Globus pallidus (tissue), 1 donor: ENCODE results near the gene PAK5.

Experiments used
- DNase-seq: peaks from one replicate; pipeline ENCODE4 v3.0.0-alpha.2; 2015; ENCODE audit warnings: low spot score

The PAK5 gene

GRCh38 chr20:9616455-9616805, 222.4 kb downstream of the PAK5 start:
- no peak for DNase-seq

- DNase-seq: no peak
Observed at GRCh38 chr20:9615766-9616454, 223.0 kb downstream of the PAK5 start.

DNA sequence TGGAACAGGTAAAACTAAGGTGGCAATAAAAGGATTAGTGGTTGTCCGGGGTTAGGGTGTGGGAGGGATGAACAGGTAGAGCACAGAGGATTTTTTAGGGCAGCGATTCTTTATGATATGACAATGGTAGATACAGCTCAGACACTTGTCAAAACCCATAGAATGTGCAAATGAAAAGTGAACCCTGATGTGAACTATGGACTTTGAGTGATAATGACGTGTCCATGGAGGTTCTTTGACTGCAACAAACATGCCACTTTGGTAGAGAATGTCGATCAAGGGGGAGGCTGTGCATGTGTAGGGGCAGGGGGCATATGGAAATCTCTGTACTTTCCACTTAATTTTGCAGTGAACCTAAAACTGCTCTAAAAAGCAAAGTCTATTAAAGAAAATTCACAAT, 223.8 kb downstream of the PAK5 start:
- DNase-seq: no peak

DNA sequence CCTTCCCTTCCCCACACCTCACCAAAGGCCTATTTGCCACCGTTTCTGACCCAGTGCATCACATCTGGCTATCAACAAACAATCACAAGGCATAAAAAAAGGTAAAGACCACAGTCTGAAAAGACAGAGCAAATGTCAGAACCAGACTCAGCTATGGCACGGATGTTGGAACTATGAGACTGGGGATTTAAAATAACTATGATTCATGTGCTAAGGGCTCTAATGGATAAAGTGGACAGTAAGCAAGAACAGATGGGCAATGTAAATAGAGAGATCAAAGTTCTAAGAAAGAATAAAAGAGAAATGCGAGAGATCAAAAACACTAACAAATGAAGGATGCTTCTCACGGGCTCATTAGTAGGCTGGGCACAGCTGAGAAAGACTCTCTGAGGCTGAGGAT, 225.0 kb downstream of the PAK5 start:
- no peak for DNase-seq

GRCh38 chr20:9611921-9612320, 227.0 kb downstream of the PAK5 start:
- DNase-seq: no peak

- no peak for DNase-seq
Observed at GRCh38 chr20:9610665-9611064, 228.2 kb downstream of the PAK5 start.

DNA sequence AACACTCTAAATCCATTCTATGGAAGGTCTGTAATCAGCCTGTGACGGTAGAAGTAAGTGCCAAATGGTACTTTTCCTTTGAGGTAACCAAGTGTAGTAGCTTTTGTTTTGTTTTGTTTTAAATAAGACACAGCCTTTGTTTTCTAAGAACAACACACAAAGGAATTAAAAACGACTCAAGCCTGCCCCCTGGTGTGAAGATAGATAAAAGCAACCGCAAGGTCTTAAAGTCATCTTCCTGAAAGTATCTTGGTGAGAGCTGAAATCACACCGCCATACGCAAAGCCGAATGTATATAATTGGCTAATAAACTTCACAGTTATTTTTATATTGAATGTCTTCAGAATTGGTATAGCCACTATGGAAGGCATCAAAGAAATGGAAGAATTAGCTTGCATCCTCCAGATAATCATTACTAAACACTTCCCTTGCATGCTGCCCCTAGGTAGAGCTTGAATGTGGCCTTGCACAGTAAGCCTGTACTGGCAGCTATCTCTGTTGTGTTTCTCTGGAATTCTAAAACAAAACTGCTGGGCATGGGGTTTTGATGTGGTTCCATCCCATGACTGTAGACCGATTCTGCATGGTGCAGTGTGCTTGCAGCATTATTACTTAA, 228.9 kb downstream of the PAK5 start:
- peak; percentile 79 for DNase-seq

DNA sequence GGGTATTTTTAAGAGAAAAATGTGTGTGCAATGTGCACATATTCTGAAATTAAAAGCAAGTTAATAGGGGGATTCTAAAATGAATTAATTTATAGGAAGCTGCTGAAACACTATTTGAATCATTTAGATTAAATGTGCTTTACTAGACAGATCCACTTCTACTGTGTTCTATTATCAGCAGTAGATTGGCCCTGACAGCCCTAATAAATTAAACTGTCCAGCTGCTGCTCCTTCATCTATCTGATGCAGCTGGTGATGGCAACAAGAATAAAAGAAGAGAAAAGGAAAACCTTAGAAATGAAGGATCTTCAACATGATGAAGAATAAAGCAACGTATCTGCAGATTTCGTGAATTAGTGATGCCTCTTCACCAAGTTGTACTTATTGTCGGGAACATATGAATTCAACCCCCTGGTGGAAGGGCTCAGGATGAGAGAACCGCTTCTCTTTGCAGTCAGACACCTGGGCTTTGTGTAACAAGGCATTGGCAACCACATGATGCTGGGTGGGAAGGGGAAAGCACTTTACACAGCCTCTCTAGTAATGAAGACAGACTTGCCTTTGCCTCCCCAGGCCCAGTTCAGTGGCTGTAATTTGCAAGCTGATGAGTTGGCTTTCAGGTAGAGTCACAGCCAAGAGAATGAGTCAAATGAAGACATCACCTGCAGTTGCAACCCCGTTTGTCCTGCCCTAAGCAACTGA, 230.1 kb downstream of the PAK5 start:
- DNase-seq: no peak

DNA sequence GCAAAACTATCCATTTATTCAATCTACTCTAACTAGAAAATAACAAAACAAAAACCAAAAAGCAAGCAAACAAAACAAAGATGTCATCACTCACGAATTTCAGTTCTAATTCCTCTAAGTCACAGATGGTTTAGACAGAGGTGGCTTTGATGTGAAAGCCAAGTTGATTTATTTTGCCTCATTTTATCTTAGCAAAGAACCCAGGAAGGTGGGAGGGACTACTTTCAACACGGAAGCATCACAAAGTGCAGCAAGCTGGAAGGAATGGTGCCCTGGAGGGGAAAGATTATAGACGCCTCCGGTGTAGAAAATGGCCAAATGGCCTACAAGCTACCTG, 236.1 kb downstream of the PAK5 start:
- DNase-seq: no peak

GRCh38 chr20:9600562-9600961, 238.3 kb downstream of the PAK5 start:
- DNase-seq: no peak

DNA sequence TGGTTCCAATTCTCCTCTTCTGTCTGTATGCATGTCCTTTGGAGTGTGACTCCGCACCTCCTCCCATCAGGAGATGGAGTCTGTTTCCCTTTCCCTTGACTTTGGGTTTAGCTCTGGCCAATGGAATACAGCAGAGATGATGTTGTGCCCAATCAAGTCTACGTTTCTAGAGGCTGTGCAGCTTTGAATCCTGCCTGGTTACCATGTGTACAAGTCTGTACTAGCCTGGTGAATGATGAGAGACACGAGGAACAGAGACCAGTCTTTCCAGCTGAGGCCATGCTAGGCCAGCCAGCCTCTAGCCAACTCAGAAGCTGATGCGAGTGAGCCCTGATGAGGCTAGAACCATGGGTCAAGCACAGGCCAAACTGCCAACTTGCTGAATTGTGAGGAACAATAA, 241.3 kb downstream of the PAK5 start:
- DNase-seq: no peak

GRCh38 chr20:9595763-9596162, 243.1 kb downstream of the PAK5 start:
- no peak for DNase-seq

GRCh38 chr20:9594284-9594875, 244.5 kb downstream of the PAK5 start:
- no peak for DNase-seq

- no peak for DNase-seq
Observed at GRCh38 chr20:9592419-9592818, 246.5 kb downstream of the PAK5 start.

- no peak for DNase-seq
Observed at GRCh38 chr20:9591080-9591479, 247.8 kb downstream of the PAK5 start.

- DNase-seq: no peak
Observed at GRCh38 chr20:9590189-9590588, 248.7 kb downstream of the PAK5 start.

DNA sequence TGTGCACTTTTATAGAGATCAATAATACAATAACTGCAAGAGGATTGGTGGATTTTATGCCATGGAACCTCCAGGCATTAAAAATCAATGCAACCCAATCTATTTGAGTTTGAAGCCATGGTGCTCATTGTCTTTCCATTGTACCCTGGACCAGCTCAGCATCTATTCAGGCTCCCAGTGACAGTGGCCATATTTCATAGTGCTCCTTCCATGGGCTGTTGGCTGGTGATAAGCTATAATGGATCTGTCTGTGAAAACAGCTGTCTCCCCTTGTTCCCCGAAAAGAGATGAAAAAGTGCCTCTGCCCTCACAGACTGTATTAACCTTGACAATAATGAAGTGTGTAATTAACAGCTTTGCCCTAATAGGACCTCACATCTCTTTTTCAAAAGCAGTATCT, 250.2 kb downstream of the PAK5 start:
- DNase-seq: no peak

DNA sequence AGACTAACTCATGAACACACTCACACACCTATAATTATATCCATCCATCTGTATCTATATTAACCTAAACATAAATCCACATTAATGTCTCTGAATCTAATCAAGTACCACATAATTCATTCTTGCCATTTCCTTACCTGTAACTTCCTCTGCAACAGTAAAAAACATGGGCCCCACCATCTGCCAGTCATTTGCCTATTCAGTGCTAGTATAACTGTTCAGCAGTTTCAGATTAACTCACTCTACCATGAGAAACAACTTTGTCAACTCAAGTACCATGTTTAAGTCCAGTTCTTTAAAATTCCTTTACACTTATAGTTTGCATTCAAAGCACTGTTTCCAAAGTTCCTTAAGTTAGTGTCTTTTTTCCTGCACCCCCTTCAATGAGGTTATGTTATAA, 255.7 kb downstream of the PAK5 start:
- DNase-seq: no peak

DNA sequence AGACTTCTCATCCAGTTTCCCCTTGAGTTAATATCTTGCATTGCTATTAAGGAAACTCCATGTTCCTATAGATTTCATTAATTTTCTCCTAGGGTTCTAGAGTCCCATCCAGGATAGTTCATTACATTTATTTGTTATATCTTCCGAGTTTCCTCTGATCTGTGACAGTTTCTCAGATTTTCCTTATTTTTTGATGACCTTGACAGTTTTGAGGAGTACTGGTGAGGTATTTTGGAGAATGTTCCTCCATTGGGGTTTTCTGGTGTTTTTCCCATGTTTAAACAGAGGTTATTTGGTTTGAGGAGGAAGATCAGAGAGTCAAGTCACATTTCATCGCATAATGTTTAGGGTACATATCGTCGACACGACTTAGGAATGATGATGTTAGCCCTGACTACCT, 256.7 kb downstream of the PAK5 start:
- no peak for DNase-seq

DNA sequence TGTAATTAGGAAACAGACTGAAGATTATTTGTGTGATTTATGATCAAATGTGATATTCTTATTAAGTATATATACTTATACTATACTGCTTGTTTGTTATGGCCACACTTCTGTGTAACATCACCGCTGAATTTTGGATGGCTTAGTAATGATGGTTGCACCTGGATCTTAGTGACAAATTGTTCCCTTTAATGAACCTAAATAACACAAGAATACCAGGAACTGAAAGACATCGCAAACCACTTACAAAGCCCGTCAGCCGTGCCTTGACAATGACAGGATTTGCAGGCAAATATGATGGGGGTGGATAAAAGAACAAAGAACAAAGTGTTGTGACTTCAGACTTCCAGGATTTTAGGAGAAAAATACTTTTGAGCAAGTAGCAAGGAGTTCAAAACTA, 257.4 kb downstream of the PAK5 start:
- no peak for DNase-seq

GRCh38 chr20:9578594-9578993, 260.3 kb downstream of the PAK5 start:
- DNase-seq: no peak

GRCh38 chr20:9577397-9577796, 261.5 kb downstream of the PAK5 start:
- DNase-seq: no peak

GRCh38 chr20:9576695-9577094, 262.2 kb downstream of the PAK5 start:
- no peak for DNase-seq
